HepG2 (cell line): ENCODE results near the gene VAV2. TPM values are rescaled to one million over a fixed set of nuclear protein-coding genes. Genes with fewer than 3 reads are reported as not detected.
A peak's percentile ranks its signal among the peaks of the same experiment; 100 is the strongest.

Experiments used
- ARID4A ChIP-seq: sonication (generic); formaldehyde crosslinking; IDR thresholded peaks from 2 replicates; pipeline ENCODE4 v1.5.0; 2020; ENCODE audit warnings: mild to moderate bottlenecking, missing genetic modification reagents, borderline replicate concordance
- ATF3 ChIP-seq: sonication (generic); formaldehyde crosslinking; IDR thresholded peaks from 2 replicates; pipeline ENCODE4 v1.4.0; 2020; ENCODE audit warnings: missing genetic modification reagents
- CEBPB ChIP-seq: IDR thresholded peaks from 2 replicates; pipeline ENCODE4 v1.6.1; 2011; ENCODE audit warnings: low read depth, low read length, improper control_type of control experiment, borderline replicate concordance
- EP300 ChIP-seq, 3 experiments: sonication (generic) in 1 of 3; formaldehyde crosslinking in 1 of 3; IDR thresholded peaks; 2 replicates each; pipeline versions ENCODE4 v1.5.1 to v1.6.1; 2011 to 2020; ENCODE audit warnings: low read depth in 2 of 3, low read length in 2 of 3, borderline replicate concordance in 1 of 3, improper control_type of control experiment in 1 of 3, mild to moderate bottlenecking in 1 of 3, missing genetic modification reagents in 1 of 3, moderate library complexity in 1 of 3
- FOXA1 ChIP-seq, 2 experiments: fragments of 450-650 bp in 1 of 2; sonication (generic) in 1 of 2; formaldehyde crosslinking in 1 of 2; IDR thresholded peaks; 2 replicates each; pipeline versions ENCODE4 v1.4.0 to v1.6.1; 2016 to 2020; ENCODE audit warnings: missing genetic modification reagents in 1 of 2
- GATAD2A ChIP-seq: IDR thresholded peaks from 2 replicates; pipeline ENCODE4 v1.6.1; 2016
- HOXD1 ChIP-seq: sonication (generic); formaldehyde crosslinking; IDR thresholded peaks from 2 replicates; pipeline ENCODE4 v1.5.0; 2020; ENCODE audit warnings: missing genetic modification reagents
- JUN ChIP-seq: sonication (generic); formaldehyde crosslinking; IDR thresholded peaks from 2 replicates; pipeline ENCODE4 v1.4.0; 2020; ENCODE audit warnings: mild to moderate bottlenecking, missing genetic modification reagents
- KLF16 ChIP-seq, 2 experiments: sonication (generic) in 1 of 2; formaldehyde crosslinking in 1 of 2; IDR thresholded peaks; 2 replicates each; pipeline versions ENCODE4 v1.6.1 to v1.8.0; 2016 to 2023; ENCODE audit warnings: missing genetic modification reagents in 2 of 2, missing compliant biosample characterization in 1 of 2
- MAX ChIP-seq: IDR thresholded peaks from 2 replicates; pipeline ENCODE4 v1.6.1; 2012; ENCODE audit warnings: inconsistent platforms
- NR2C2 ChIP-seq: sonication (generic); formaldehyde crosslinking; IDR thresholded peaks from 2 replicates; pipeline ENCODE4 v1.4.0; 2020; ENCODE audit warnings: missing genetic modification reagents, mild to moderate bottlenecking, moderate library complexity, borderline replicate concordance
- POLR2G ChIP-seq: fragments of 200-400 bp; formaldehyde crosslinking; IDR thresholded peaks from 2 replicates; pipeline ENCODE4 v1.6.1; 2018; ENCODE audit warnings: mild to moderate bottlenecking, low read depth, low read length, moderate library complexity
- RXRB ChIP-seq: IDR thresholded peaks from 2 replicates; pipeline ENCODE4 v1.6.1; 2016; ENCODE audit warnings: borderline replicate concordance, missing genetic modification reagents, missing compliant biosample characterization
- SAFB2 ChIP-seq: sonication (generic); formaldehyde crosslinking; IDR thresholded peaks from 2 replicates; pipeline ENCODE4 v1.5.1; 2020; ENCODE audit warnings: missing genetic modification reagents, low read depth, mild to moderate bottlenecking, borderline replicate concordance
- SAP130 ChIP-seq: IDR thresholded peaks from 2 replicates; pipeline ENCODE4 v1.6.1; 2016; ENCODE audit warnings: low read depth
- THAP11 ChIP-seq: IDR thresholded peaks from 2 replicates; pipeline ENCODE4 v1.6.1; 2016; ENCODE audit warnings: missing biosample characterization, missing genetic modification reagents
- THAP8 ChIP-seq: sonication (generic); formaldehyde crosslinking; IDR thresholded peaks from 2 replicates; pipeline ENCODE4 v1.5.1; 2020; ENCODE audit warnings: missing genetic modification reagents, mild to moderate bottlenecking, borderline replicate concordance
- TP53 ChIP-seq: sonication (generic); formaldehyde crosslinking; conservative IDR thresholded peaks from 2 replicates; pipeline ENCODE4 v1.4.0; 2020; ENCODE audit warnings: missing genetic modification reagents
- ZBTB34 ChIP-seq: sonication (generic); formaldehyde crosslinking; IDR thresholded peaks from 2 replicates; pipeline ENCODE4 v1.8.0; 2022; ENCODE audit warnings: mild to moderate bottlenecking, missing genetic modification reagents
- ZFP36L1 ChIP-seq: sonication (generic); formaldehyde crosslinking; IDR thresholded peaks from 2 replicates; pipeline ENCODE4 v1.8.0; 2022; ENCODE audit warnings: mild to moderate bottlenecking, missing genetic modification reagents, moderate library complexity
- ZNF12 ChIP-seq: sonication (generic); formaldehyde crosslinking; IDR thresholded peaks from 2 replicates; pipeline ENCODE4 v1.5.0; 2020; ENCODE audit warnings: missing genetic modification reagents
- ZNF367 ChIP-seq: sonication (generic); formaldehyde crosslinking; IDR thresholded peaks from 2 replicates; pipeline ENCODE4 v1.4.0; 2020; ENCODE audit warnings: missing genetic modification reagents, borderline replicate concordance
- polyA plus RNA-seq, 8 experiments: library from polyadenylated mRNA; depleted of rRNA in 3 of 8; stranded (reverse) in 7 of 8; unstranded in 1 of 8; fragments of >200 nt; fragmentation: Illumina TruSeq in 4 of 8; extraction: Trizol in 4 of 8; gene quantifications; 2 replicates each; pipeline versions ENCODE4 v1.2.1 to v1.2.3, GENCODE V29; 2011 to 2016; ENCODE audit warnings: low read depth in 4 of 8, missing spikeins in 1 of 8, mixed read lengths in 1 of 8; ENCODE audit not compliant: insufficient read depth in 1 of 8
- total RNA-seq, 5 experiments: library from RNA; depleted of rRNA; stranded (reverse); fragments of >200 nt; fragmentation: Illumina TruSeq; extraction: Trizol; gene quantifications; 2 replicates each; pipeline ENCODE4 v1.2.3, GENCODE V29; 2016; ENCODE audit warnings: low read depth in 1 of 5

The VAV2 gene
- total and polyA plus RNA-seq, 2 of the 13 experiments (the other 11 are each of a cell fraction or from before 2014, with no cell fraction given) = 22.5 to 22.9 TPM

- TF ChIP-seq CEBPB = peak; percentile 93
- peak; percentile 50; the same call in 1 of the 2 replicates for TF ChIP-seq HOXD1 (CRISPR knock-in tag)
- no peak for TF ChIP-seq FOXA1 (IDR thresholded peaks at IDR 0.05)
- TF ChIP-seq FOXA1 (CRISPR knock-in tag; IDR thresholded peaks at IDR 0.05) = peak; percentile 67
- TF ChIP-seq THAP8 (CRISPR knock-in tag) = no peak; the same call in 1 of the 2 replicates
- TF ChIP-seq ZNF12 (CRISPR knock-in tag) = peak; percentile 39; the same call in 1 of the 2 replicates
- 0 out of 2 replicates have a peak, but pooled peaks have one; percentile 39 for TF ChIP-seq TP53
- peak; percentile 98 for TF ChIP-seq GATAD2A (CRISPR knock-in tag)
- TF ChIP-seq KLF16 (CRISPR knock-in tag; IDR thresholded peaks at IDR 0.05) = peak in 1 of 2 experiments; percentile 76; a peak in 2 of 4 replicates
- TF ChIP-seq ARID4A (CRISPR knock-in tag) = peak; percentile 60; the same call in 1 of the 2 replicates
- TF ChIP-seq ZFP36L1 (CRISPR knock-in tag) = no peak
- TF ChIP-seq ZBTB34 (CRISPR knock-in tag) = peak; percentile 74; the same call in 1 of the 2 replicates
- peak; percentile 95 for TF ChIP-seq RXRB (CRISPR knock-in tag)
- peak; percentile 69 for TF ChIP-seq POLR2G
- TF ChIP-seq MAX = peak; percentile 92
- TF ChIP-seq SAP130 (CRISPR knock-in tag) = peak; percentile 87
- peak; percentile 69 for TF ChIP-seq NR2C2 (CRISPR knock-in tag)
- TF ChIP-seq ZNF367 (CRISPR knock-in tag) = peak; percentile 69; the same call in 1 of the 2 replicates
- peak; percentile 100 for TF ChIP-seq ATF3
- TF ChIP-seq THAP11 (CRISPR knock-in tag) = peak; percentile 53; the same call in 1 of the 2 replicates
- TF ChIP-seq JUN (CRISPR knock-in tag) = peak; percentile 96
- TF ChIP-seq SAFB2 (CRISPR knock-in tag) = peak; percentile 23; the same call in 1 of the 2 replicates
- TF ChIP-seq EP300 (IDR thresholded peaks at IDR 0.05; ENCODE audit: low read depth in 2 of 2, low read length in 2 of 2) = peak in 1 of 2 experiments; percentile 83; a peak in 2 of 4 replicates
- peak; percentile 76; the same call in 1 of the 2 replicates for TF ChIP-seq EP300 (CRISPR knock-in tag; IDR thresholded peaks at IDR 0.05; ENCODE audit: borderline replicate concordance)
Measured at GRCh38 chr9:133714606-133715294, 277.4 kb downstream of the VAV2 start (continued).
